Measurements from ENCODE around the gene PTPN1. TPM values are rescaled to one million over a fixed set of nuclear protein-coding genes. Genes with fewer than 3 reads are reported as not detected.

PTPN1 gene
- polyA plus RNA-seq, 1 of the 3 experiments (the other 2 are of a cell fraction): 23.6 TPM

- TF ChIP-seq POLR2AphosphoS5 (IDR thresholded peaks at IDR 0.05; ENCODE audit: low read depth, low read length) (no peak), REST (IDR thresholded peaks at IDR 0.05; ENCODE audit: low read depth, low read length) (no peak), FOXM1 (IDR thresholded peaks at IDR 0.05; ENCODE audit: low read depth) (no peak), RAD21 (IDR thresholded peaks at IDR 0.05; ENCODE audit: low read length) (no peak), SMC3 (IDR thresholded peaks at IDR 0.05; ENCODE audit: low read depth, low read length) (no peak), ZBTB33 (IDR thresholded peaks at IDR 0.05; ENCODE audit: borderline replicate concordance, low read depth) (no peak)
Observed at GRCh38 chr20:50565383-50565782, 55.2 kb downstream of the PTPN1 start (continued).

GRCh38 chr20:50565871-50566270 is 55.7 kb downstream of the PTPN1 start:
- 100% methylated on average over 4 of the region's 4 CpGs for WGBS (ENCODE audit: low lambda C conversion rate)
- Histone ChIP-seq H3K9ac (no peak overlapping the region), H3K4me1 (ENCODE audit: control insufficient read depth in 1 of 2, insufficient read depth in 2 of 2, low read depth in 1 of 2, low read length in 1 of 2) (peaks cover 22 to 25% of the 10 kb centered on the region in 2 experiments; a peak in 3 of 4 replicates), H3K27me3 (ENCODE audit: insufficient read depth) (no peaks in the 10 kb centered on the region), H3F3A (replicated peaks; ENCODE audit: insufficient read depth) (peaks cover 10% of the 10 kb centered on the region), H3K4me2 (no peak overlapping the region), H3K36me3 (replicated peaks in 1 of 2; ENCODE audit: control insufficient read depth in 1 of 2, insufficient read depth in 2 of 2, low read length in 1 of 2) (peaks cover 29 to 48% of the 10 kb centered on the region in 2 experiments), H3K79me2 (ENCODE audit: insufficient read depth) (peaks cover 37% of the 10 kb centered on the region), H3K9me2 (no peaks in the 10 kb centered on the region), H3K4me3 (ENCODE audit: low read depth in 2 of 2, low read length in 1 of 2) (no peak overlapping the region), H2AFZ (ENCODE audit: low read depth) (no peak overlapping the region), H4K20me1 (ENCODE audit: insufficient read depth) (peaks cover under 1% of the 10 kb centered on the region; the same call in 1 of the 2 replicates), H3K27ac (ENCODE audit: low read depth in 2 of 2, low read length in 1 of 2) (no peak overlapping the region), H3K9me3 (no peaks in the 10 kb centered on the region)
- POLR2A ChIA-PET: no interaction called here
- CTCF ChIA-PET: interaction anchor here (2.0 kb wide), 1 partner anchor 10 kb away, joined by 7 read pairs; no protein-coding TSS in a partner anchor
- DNase-seq: no peak
- no peak for TF ChIP-seq RXRA (IDR thresholded peaks at IDR 0.05; ENCODE audit: borderline replicate concordance, low read depth)
- no peak for TF ChIP-seq FOXJ3 (CRISPR knock-in tag; IDR thresholded peaks at IDR 0.05)
- no peak for TF ChIP-seq PBX3 (IDR thresholded peaks at IDR 0.05)
- no peak for TF ChIP-seq JUND (IDR thresholded peaks at IDR 0.05)
- TF ChIP-seq IRF3 (IDR thresholded peaks at IDR 0.05; ENCODE audit: low read depth, low read length): no peak
- no peak for TF ChIP-seq REST (IDR thresholded peaks at IDR 0.05; ENCODE audit: low read depth, low read length)
- no peak for TF ChIP-seq RCOR1 (IDR thresholded peaks at IDR 0.05; ENCODE audit: low read length)
- no peak for TF ChIP-seq ZBTB33 (IDR thresholded peaks at IDR 0.05; ENCODE audit: borderline replicate concordance, low read depth)
- no peak for TF ChIP-seq CTCF (IDR thresholded peaks at IDR 0.05)
- no peak for TF ChIP-seq CHD2 (IDR thresholded peaks at IDR 0.05; ENCODE audit: low read length, partially characterized antibody)
